ENCODE results near the gene CAMTA1.

The CAMTA1 gene

DNA sequence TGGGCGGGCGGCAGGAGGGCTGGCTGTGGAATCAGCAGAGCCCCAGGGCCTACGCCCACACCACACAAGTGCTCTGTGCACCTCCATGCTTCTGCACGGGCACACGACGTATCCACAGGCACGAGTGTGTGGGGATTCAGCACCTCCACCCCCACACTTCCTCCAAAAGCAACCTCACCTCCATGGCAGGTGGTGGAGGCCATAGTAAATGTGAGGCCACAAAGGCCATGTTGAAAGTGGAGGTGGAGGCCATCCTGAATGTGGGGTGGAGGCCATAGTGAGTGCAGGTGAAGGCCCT lies 860.4 kb downstream of the CAMTA1 start:
- no peak for DNase-seq (ENCODE audit: low read depth)
- no peak overlapping the region for H3K4me3 ChIP-seq (ENCODE audit: low read depth, low read length)

DNA sequence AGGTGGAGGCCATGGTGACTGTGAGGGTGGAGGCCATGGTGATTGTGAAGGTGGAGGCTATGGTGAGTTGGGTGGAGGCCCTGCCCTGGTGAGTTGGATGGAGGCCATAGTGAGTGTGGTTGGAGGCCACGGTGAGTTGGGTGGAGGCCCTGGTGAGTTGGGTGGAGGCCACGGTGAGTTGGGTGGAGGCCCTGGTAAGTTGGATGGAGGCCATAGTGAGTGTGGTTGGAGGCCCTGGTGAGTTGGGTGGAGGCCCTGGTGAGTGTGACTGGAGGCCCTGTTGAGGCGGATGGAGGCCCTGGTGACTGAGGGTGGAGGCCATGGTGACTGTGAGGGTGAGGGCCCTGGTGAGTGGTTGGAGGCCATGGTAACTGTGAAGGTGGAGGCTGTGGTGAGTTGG lies 860.9 kb downstream of the CAMTA1 start:
- no peak for DNase-seq (ENCODE audit: low read depth)

DNA sequence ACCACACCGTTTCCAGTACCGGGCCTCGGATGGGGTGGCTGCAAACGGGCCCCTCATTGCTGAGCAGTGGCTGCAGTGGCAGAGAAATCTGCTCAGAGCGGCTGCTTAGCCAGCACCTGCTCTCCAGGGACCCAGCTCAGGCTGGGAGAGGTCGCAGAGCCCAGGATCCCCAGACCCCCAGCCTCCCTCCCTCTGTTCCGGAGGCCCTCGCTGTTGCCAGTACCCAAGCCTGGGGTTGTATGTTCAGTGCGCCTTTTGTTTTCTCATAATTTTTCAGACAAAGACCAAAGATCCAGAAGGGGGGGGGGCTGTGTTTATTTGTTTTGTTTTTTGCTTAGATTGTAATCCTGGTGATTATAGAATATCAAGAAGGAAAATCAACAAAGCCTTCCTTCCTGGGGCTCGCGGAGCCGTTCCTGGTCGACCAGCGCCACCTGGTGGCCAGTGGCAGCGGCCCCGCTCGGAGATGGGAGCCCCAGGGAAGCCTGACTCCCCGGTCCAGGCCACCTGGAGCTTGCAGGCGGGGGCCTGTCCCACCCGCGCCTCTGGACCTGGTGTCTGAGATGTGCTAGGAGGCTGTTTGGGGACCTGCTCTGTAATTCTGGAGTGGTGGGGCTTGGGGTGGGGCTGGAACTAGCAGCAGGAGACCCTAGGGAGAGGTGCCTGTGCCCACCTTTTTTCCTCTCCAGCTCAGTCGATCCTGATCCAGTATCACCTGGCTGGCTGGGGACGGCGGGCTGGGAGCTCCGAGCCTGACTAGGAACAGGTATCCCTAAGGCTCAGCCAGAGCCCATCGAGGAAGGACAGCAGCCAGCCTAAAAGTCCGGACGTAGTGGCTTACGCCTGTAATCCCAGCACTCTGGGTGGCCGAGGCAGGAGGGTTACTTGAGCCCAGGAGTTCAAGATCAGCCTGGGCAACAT lies 862.0 kb downstream of the CAMTA1 start:
- no peak overlapping the region for H3K4me3 ChIP-seq (ENCODE audit: low read depth, low read length)

More for the DNA sequence above, 860.9 kb downstream of the CAMTA1 start:
- H3K4me3 ChIP-seq (ENCODE audit: low read depth, low read length): no peak overlapping the region

DNA sequence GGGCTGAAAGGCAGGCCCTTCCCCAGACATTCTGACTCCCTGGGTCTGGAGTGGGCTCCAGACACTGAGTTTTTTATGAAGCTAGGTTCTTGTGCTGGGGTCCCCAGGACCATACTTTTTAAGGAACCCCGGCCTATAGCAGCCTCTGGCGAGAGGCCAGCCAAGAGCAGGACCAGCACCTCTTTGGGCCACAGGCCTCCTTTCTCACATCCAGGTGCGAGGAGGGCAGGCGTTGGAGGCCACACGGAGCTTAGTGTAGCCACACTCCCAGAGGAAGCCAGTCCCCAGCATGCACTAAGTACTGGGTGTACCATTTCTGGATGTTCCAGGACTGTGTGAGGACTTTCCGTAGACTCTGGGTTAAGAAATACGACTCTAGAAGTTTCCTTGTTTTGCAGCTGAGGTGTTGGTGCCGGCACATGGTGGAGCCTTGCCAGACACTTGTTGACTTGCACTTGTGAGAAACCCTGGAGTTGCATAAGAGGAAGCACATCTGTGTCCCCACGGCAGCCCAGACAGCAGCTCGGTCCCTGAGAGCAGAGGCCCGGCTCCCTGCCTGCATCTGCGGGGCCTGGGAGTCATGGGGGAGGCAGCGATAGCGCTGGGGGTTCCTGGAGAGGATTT lies 863.6 kb downstream of the CAMTA1 start:
- DNase-seq (ENCODE audit: low read depth): no peak
- no peak overlapping the region for H3K4me3 ChIP-seq (ENCODE audit: low read depth, low read length)

More for the DNA sequence above, 862.0 kb downstream of the CAMTA1 start:
- no peak for DNase-seq (ENCODE audit: low read depth)

DNA sequence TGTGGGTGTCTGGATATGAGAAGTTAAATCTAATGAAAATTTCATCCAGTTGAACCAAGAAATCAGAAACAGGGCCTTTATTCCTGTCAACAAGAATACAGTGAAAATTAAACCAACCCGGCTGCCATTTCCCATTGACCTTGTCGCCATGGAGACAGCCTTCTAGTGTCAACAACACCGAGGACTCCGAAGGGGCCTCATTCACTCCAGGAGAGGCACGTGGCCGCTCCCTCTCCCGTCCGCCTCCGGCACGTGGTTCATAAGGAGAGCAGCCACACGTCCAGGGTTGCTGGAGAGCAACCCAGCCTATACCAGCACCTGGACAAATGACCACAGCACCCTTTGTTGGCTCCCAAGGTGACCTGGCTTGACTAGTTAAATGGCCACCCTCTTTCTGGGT lies 865.5 kb downstream of the CAMTA1 start:
- DNase-seq (ENCODE audit: low read depth): no peak
- no peak overlapping the region for H3K4me3 ChIP-seq (ENCODE audit: low read depth, low read length)

DNA sequence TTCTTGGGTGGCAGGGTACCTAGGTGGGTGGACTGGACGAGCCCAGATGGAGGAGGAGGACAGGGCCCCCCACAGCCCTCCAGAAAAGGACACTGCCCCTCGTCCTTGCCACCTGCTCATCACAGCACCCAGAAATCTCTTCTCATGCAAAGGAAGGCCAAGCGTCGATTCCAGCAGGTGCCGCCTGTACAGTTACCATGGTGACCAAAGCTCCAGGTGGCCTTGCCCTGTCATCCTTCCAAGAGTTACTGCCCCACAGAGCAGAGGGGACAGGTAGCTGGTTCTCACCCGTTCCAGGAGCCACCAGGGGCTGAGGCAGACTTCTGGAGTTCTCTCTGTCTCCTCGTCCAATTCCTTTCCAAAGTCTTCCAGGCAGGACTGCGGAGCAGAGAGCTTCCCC lies 865.9 kb downstream of the CAMTA1 start:
- H3K4me3 ChIP-seq (ENCODE audit: low read depth, low read length): no peak overlapping the region
- DNase-seq (ENCODE audit: low read depth): no peak

DNA sequence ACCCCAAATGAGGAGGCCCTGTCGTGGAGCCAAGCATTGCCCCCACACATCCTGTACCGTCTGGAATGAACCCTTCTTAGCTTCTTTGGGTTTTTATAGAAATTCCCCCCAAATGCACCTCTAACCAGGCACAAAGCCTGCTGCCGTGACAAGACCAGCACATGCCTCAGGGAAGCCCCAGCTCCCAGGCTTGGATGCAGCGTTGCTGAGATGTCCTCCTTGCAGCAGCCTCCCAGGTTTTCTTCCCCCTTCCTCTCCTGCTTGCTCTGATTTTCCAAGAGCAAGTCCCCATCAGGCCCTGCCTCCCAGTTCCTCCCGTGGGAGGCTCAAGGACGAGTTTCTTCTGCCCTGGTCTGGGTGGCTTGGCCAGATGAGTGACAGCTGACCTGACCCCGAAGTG lies 866.8 kb downstream of the CAMTA1 start:
- DNase-seq (ENCODE audit: low read depth): no peak
- H3K4me3 ChIP-seq (ENCODE audit: low read depth, low read length): no peak overlapping the region

DNA sequence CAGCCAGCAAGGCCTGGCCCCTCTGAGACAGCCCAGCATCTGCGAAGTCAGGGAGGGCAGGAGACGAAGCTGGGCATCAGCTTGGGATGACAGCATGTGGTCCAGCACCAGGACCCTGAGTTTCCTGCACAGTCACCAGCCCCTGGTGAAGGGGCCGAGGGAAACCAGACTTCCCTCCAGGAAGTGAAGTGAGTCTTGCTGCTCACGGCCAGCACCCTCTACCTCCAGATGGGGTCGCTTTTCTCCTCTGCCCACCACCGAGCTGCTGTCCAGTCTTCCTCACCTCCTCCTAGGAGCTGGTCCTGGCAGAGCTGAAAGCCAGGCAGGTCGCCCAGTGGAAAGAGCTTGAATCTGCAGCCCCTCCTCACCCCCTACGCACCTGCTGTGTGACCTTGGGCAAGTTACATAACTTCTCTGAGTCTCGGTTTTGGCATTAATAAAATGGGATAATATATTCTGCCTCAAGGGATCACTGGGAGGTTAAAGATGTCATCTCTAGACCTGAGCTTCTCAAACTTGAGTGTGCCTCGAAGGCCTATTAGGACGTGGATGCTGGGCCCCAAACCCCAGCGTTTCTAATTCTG lies 867.4 kb downstream of the CAMTA1 start:
- no peak overlapping the region for H3K4me3 ChIP-seq (ENCODE audit: low read depth, low read length)
- DNase-seq (ENCODE audit: low read depth): no peak

DNA sequence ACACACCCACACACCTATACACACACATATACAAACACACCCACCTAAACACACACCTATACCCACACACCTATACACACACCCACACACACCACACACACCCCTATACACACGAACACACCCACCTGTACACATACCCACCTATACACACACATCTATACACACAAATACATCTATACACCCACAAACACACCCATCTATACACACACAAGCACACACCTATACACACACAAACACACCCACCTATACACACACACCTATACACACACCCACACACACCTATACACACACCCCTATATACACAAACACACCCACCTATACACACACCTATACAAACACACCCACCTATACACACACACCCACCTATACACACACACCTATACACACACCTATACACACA lies 869.5 kb downstream of the CAMTA1 start:
- H3K4me3 ChIP-seq (ENCODE audit: low read depth, low read length): no peak overlapping the region
- no peak for DNase-seq (ENCODE audit: low read depth)

DNA sequence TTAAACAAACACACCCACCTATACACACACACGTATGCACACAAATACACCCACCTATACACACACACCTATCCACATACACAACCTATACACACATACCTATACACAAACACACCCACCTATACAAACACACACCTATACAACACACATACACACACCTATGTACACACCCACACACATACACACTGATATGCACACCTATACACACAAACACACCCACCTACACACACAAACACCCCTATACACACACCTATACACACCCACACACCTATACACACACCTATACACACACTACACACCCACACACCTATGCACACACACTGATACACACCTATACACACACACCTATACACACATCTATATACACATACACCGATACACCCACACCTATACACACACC lies 870.1 kb downstream of the CAMTA1 start:
- H3K4me3 ChIP-seq (ENCODE audit: low read depth, low read length): no peak overlapping the region

DNA sequence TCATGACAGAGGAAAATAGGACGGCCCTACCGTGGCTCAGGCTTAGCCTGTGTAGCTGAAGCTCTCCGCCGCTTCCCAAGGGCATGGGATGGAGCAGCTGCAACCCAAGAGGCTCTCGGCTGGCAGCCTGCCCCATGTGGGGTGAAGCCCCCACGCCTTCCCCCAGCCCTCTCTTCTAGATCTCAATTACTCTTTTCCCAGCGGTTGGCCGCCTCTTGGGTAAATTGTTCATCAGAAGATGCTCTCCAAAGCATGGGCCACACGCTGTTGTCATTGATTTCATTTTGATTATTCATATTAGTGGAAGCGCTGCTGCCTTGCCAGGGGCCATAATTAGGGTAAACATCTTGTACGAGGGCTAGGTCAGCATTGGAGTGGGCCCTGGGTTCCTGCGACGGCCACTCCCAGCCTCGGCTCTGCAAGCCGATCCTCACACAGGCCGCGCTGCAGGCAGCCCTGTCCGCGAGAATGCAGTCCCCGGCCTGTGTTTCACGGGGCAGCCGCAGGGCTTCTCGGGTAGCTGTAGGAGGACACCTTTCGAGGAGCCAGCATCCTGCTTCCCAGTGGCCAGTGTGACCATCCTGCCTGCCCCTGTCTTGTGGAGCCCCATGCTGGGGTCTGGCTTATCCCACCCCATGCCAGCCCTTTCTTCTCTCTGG lies 871.4 kb downstream of the CAMTA1 start:
- DNase-seq (ENCODE audit: low read depth): no peak
- no peak overlapping the region for H3K4me3 ChIP-seq (ENCODE audit: low read depth, low read length)

More for the DNA sequence above, 870.1 kb downstream of the CAMTA1 start:
- DNase-seq (ENCODE audit: low read depth): no peak

DNA sequence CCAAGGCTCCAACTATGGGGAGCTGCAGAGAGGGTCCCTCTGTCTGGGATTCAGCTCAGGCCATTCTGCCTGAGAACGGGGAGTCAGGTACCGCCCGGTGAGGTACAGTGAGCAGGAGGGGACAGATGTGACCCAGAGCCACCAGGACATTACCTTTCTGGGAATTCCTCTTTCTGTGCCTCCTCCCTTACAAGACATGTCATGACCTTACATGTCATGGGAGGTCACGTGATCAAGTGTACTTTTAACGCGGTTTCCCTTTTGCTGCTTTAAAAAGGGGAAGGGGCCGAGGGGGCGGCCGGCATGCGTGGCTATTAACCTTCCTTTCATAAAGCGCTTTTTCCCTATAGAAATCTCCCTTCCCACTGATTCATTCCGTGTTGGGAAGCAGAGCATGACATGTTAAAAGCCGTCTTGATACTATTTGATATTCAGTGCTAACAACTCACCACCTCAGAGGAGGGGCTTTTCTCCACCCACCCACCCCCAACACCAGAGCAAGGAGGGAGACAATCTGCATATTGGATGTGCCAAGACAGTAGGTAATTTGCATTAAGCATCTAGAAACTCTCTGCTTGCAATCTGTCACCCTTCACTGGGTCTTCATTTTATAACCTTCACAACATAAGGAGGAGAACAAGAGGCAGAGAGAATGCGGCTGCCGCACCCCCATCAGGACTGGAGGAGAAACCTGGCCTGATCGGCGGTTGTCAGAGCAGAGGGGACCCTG lies 872.2 kb downstream of the CAMTA1 start:
- DNase-seq (ENCODE audit: low read depth): no peak
- H3K4me3 ChIP-seq (ENCODE audit: low read depth, low read length): no peak overlapping the region

DNA sequence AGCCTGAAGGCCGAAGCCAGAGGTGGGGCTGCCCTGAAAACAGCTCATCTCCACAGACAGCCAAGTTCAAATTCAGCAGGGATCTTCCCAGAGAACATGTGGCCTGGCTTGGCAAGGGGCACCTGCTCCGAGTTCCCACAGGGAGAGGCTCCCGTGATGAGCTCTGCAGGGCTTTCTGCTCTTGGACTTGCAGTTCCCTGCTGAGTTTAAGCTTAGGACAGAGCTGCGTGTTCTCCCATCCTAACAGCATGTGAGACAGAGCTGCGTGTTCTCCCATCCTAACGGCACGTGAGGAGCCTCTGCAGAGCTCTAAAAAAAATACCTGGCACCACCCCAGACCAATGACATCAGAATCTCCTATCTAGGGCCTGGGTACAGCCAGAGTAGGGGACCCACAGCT lies 872.8 kb downstream of the CAMTA1 start:
- no peak overlapping the region for H3K4me3 ChIP-seq (ENCODE audit: low read depth, low read length)
- no peak for DNase-seq (ENCODE audit: low read depth)

DNA sequence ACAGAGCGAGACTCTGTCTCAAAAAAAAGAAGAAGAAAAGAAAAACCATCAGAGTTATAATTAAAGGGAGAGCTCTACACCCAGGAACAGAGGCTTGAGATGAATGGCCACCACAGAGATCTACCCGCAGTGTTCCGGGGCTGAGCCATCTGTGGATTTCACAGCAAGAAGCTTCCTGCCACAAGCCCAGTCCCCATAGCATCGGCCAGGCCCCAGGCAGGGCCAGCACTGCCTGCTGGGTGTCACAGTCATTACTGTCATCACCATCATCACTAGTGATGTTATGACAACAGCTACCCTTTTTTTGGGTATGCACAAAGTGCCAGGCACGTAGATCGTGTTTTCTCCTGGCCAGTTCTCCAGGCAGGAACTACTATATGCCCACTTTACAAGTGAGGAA lies 874.3 kb downstream of the CAMTA1 start:
- no peak overlapping the region for H3K4me3 ChIP-seq (ENCODE audit: low read depth, low read length)
- DNase-seq (ENCODE audit: low read depth): no peak

DNA sequence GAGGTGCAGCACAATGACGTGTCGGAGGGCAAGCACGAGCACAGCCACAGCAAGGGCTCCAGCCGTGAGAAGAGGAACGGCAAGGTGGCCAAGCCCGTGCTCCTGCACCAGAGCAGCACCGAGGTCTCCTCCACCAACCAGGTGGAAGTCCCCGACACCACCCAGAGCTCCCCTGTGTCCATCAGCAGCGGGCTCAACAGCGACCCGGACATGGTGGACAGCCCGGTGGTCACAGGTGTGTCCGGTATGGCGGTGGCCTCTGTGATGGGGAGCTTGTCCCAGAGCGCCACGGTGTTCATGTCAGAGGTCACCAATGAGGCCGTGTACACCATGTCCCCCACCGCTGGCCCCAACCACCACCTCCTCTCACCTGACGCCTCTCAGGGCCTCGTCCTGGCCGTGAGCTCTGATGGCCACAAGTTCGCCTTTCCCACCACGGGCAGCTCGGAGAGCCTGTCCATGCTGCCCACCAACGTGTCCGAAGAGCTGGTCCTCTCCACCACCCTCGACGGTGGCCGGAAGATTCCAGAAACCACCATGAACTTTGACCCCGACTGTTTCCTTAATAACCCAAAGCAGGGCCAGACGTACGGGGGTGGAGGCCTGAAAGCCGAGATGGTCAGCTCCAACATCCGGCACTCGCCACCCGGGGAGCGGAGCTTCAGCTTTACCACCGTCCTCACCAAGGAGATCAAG lies 878.3 kb downstream of the CAMTA1 start:
- no peak for DNase-seq (ENCODE audit: low read depth)
- no peak overlapping the region for H3K4me3 ChIP-seq (ENCODE audit: low read depth, low read length)

DNA sequence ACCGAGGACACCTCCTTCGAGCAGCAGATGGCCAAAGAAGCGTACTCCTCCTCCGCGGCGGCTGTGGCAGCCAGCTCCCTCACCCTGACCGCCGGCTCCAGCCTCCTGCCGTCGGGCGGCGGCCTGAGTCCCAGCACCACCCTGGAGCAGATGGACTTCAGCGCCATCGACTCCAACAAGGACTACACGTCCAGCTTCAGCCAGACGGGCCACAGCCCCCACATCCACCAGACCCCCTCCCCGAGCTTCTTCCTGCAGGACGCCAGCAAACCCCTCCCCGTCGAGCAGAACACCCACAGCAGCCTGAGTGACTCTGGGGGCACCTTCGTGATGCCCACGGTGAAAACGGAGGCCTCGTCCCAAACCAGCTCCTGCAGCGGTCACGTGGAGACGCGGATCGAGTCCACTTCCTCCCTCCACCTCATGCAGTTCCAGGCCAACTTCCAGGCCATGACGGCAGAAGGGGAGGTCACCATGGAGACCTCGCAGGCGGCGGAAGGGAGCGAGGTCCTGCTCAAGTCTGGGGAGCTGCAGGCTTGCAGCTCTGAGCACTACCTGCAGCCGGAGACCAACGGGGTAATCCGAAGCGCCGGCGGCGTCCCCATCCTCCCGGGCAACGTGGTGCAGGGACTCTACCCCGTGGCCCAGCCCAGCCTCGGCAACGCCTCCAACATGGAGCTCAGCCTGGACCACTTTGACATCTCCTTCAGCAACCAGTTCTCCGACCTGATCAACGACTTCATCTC lies 879.1 kb downstream of the CAMTA1 start:
- DNase-seq (ENCODE audit: low read depth): no peak
- no peak overlapping the region for H3K4me3 ChIP-seq (ENCODE audit: low read depth, low read length)

DNA sequence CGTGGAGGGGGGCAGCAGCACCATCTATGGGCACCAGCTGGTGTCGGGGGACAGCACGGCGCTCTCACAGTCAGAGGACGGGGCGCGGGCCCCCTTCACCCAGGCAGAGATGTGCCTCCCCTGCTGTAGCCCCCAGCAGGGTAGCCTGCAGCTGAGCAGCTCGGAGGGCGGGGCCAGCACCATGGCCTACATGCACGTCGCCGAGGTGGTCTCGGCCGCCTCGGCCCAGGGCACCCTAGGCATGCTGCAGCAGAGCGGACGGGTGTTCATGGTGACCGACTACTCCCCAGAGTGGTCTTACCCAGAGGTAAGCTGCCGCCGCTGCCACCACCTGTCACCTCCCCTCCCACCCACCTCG lies 879.6 kb downstream of the CAMTA1 start:
- DNase-seq (ENCODE audit: low read depth): no peak
- H3K4me3 ChIP-seq (ENCODE audit: low read depth, low read length): no peak overlapping the region

DNA sequence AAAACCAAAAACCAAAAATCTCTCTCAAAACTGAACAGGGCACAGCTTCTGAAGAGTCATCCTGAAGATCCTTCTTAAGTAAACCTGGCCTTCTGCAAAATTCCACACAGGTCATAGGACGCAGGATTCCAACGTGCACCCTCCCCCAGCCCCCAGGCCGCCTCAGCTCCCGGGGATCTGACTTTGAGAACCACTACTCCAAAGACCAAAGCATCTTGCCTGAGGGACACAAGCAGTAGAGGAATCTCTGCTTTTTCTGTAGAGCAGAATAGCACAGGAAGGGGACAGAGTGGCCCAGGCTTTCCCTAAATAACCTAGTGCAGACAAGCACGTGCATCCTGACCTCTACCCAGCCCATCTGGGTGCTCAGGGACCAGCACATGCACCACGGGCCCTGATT lies 881.0 kb downstream of the CAMTA1 start:
- H3K4me3 ChIP-seq (ENCODE audit: low read depth, low read length): no peak overlapping the region
- DNase-seq (ENCODE audit: low read depth): no peak

DNA sequence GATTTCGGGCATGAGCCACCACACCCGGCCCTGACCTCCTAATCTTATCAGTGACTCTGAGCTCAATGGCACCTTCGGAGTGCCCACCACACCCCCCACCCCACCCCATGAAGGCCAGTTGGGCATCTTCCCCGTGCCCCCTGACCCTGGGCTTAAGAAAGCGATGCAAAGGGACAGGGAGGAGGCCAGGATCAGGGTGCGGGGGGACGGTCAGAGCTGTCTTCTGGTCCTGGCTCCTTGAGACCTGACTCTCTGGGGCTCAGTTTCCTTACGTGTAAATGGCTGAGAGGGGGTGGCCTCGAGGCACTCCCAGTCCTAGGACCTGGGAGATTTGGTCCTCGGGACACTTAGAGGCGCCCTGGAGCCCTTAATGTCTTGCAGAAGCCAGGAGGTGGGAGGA lies 881.9 kb downstream of the CAMTA1 start:
- H3K4me3 ChIP-seq (ENCODE audit: low read depth, low read length): no peak overlapping the region

More for the DNA sequence above, 881.9 kb downstream of the CAMTA1 start:
- no peak for DNase-seq (ENCODE audit: low read depth)
